Colonic mucosa (tissue), 4 donors: ENCODE measurements around the gene CHST7. TPM values are rescaled to one million over a fixed set of nuclear protein-coding genes. Genes with fewer than 3 reads are reported as not detected.

Source experiments
- DNase-seq: peaks from one replicate; pipeline ENCODE4 v3.0.0-alpha.2; 2020
- H3K27ac ChIP-seq: fragments of 200-600 bp; one replicate; pipeline ENCODE4 v1.8.0; 2021
- H3K27me3 ChIP-seq: fragments of 200-600 bp; one replicate; pipeline ENCODE4 v1.8.0; 2021
- H3K36me3 ChIP-seq: fragments of 200-600 bp; one replicate; pipeline ENCODE4 v1.8.0; 2021
- H3K4me1 ChIP-seq: fragments of 200-600 bp; one replicate; pipeline ENCODE4 v1.8.0; 2021; ENCODE audit warnings: mild to moderate bottlenecking
- H3K4me3 ChIP-seq: fragments of 200-600 bp; one replicate; pipeline ENCODE4 v1.8.0; 2021
- H3K9ac ChIP-seq, 2 donors: one replicate each; pipeline ENCODE4 v1.7.0; 2013; ENCODE audit warnings: control low read depth in 2 of 2, low read depth in 2 of 2, low read length in 2 of 2
- H3K9me3 ChIP-seq: fragments of 200-600 bp; one replicate; pipeline ENCODE4 v1.8.0; 2021
- CTCF ChIP-seq: fragments of 200-600 bp; IDR thresholded peaks from one replicate; pipeline ENCODE4 v1.8.0; 2022; ENCODE audit warnings: antibody characterized with exemption, mild to moderate bottlenecking
- intact Hi-C: fragments of 100-400 bp; cut with DNase I; formaldehyde crosslinking; loops from one replicate; pipeline ENCODE4 v1.14.1; 2022
- total RNA-seq, 2 donors: library from RNA; stranded (reverse); fragmentation: NEBNext Ultra II Directional in 1 of 2; extraction: Animal tissue kit (Norgen Biotek cat#: 25700) in 1 of 2; gene quantifications; one replicate each; pipeline ENCODE4 v1.2.1, GENCODE V29; 2021
- donor health status: healthy.
- donor health status: DM: no; HTN: no; CAD: no.
- donor health status: DM: no; HTN: no; CAD: no.

CHST7 gene
- total RNA-seq, 2 donors from 2014 or later = 1.8 to 2.0 TPM

GRCh38 chrX:46582325-46582724 lies 8.8 kb downstream of the CHST7 start:
- H3K4me1 ChIP-seq = no peaks in the 10 kb centered on the region
- no peak overlapping the region for H3K9ac ChIP-seq
- H3K27ac ChIP-seq = no peak overlapping the region
- no peak overlapping the region for H3K4me3 ChIP-seq
- intact Hi-C loops = no loop called here
- H3K27me3 ChIP-seq = no peaks in the 10 kb centered on the region
- H3K9me3 ChIP-seq = no peaks in the 10 kb centered on the region
- TF ChIP-seq CTCF = no peak
- H3K36me3 ChIP-seq = no peaks in the 10 kb centered on the region
- DNase-seq = no peak

GRCh38 chrX:46582966-46583365 lies 9.4 kb downstream of the CHST7 start:
- H3K4me3 ChIP-seq = no peak overlapping the region
- no peaks in the 10 kb centered on the region for H3K36me3 ChIP-seq
- DNase-seq = no peak
- intact Hi-C loops = no loop called here
- no peaks in the 10 kb centered on the region for H3K9me3 ChIP-seq
- H3K4me1 ChIP-seq = no peaks in the 10 kb centered on the region
- no peak overlapping the region for H3K9ac ChIP-seq
- no peaks in the 10 kb centered on the region for H3K27me3 ChIP-seq
- no peak for TF ChIP-seq CTCF
- H3K27ac ChIP-seq = no peak overlapping the region

GRCh38 chrX:46584736-46585135 lies 11.2 kb downstream of the CHST7 start:
- H3K4me3 ChIP-seq = no peak overlapping the region
- H3K27ac ChIP-seq = no peak overlapping the region
- H3K36me3 ChIP-seq = no peaks in the 10 kb centered on the region
- no peak overlapping the region for H3K9ac ChIP-seq
- intact Hi-C loops = no loop called here
- no peaks in the 10 kb centered on the region for H3K4me1 ChIP-seq
- no peaks in the 10 kb centered on the region for H3K9me3 ChIP-seq
- TF ChIP-seq CTCF = no peak
- no peak for DNase-seq
- H3K27me3 ChIP-seq = no peaks in the 10 kb centered on the region

GRCh38 chrX:46587158-46587557 lies 13.6 kb downstream of the CHST7 start:
- Histone ChIP-seq H3K36me3 (no peaks in the 10 kb centered on the region), H3K4me1 (no peaks in the 10 kb centered on the region), H3K27me3 (no peaks in the 10 kb centered on the region), H3K4me3 (no peak overlapping the region), H3K27ac (no peak overlapping the region), H3K9ac (no peak overlapping the region), H3K9me3 (no peaks in the 10 kb centered on the region)
- no peak for TF ChIP-seq CTCF
- DNase-seq = no peak
- intact Hi-C loops = no loop called here

- no peak for TF ChIP-seq CTCF
- H3K4me1 ChIP-seq = no peaks in the 10 kb centered on the region
- no peaks in the 10 kb centered on the region for H3K27me3 ChIP-seq
- no peak for DNase-seq
- no peaks in the 10 kb centered on the region for H3K36me3 ChIP-seq
- H3K27ac ChIP-seq = no peak overlapping the region
- no peak overlapping the region for H3K4me3 ChIP-seq
- no peaks in the 10 kb centered on the region for H3K9me3 ChIP-seq
- intact Hi-C loops = no loop called here
- no peak overlapping the region for H3K9ac ChIP-seq
Observed at GRCh38 chrX:46587753-46588171, 14.2 kb downstream of the CHST7 start.

- no peaks in the 10 kb centered on the region for H3K4me1 ChIP-seq
- DNase-seq = no peak
- H3K27ac ChIP-seq = no peak overlapping the region
- TF ChIP-seq CTCF = no peak
- intact Hi-C loops = no loop called here
- no peak overlapping the region for H3K4me3 ChIP-seq
- no peaks in the 10 kb centered on the region for H3K27me3 ChIP-seq
- H3K9me3 ChIP-seq = no peaks in the 10 kb centered on the region
- H3K36me3 ChIP-seq = no peaks in the 10 kb centered on the region
- no peak overlapping the region for H3K9ac ChIP-seq
Observed at GRCh38 chrX:46588263-46588662, 14.7 kb downstream of the CHST7 start.
